ENCODE measurements around the gene TMPRSS2.

DNA sequence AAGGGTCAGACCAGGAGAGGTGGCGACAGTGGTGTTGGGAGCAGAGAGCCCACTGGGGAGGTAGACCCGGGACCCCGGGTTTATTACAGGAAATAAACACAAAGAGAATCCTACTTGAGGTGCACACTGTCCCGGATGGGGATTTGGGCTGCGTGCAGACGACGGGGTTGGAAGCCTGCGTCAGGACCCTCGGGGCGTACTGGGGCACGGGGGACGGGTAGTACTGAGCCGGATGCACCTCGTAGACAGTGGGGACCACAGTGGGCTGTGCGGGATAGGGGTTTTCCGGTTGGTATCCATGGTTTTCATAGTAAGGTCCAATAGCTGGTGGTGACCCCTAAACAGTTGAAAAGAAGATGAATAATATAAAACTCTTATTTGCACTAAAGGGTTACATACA lies 13.7 kb downstream of the TMPRSS2 start:
- TF ChIP-seq EZH2 (IDR thresholded peaks at IDR 0.05) (no peak), POLR2AphosphoS5 (IDR thresholded peaks at IDR 0.05; ENCODE audit: borderline replicate concordance, low read depth, low read length) (no peak), FOXP2 (optimal IDR thresholded peaks at IDR 0.05; ENCODE audit: control extremely low read depth, extremely low read length, insufficient read depth) (no peak)

Data from SK-N-MC (cell line).